ENCODE data around the gene UBN1.

DNA sequence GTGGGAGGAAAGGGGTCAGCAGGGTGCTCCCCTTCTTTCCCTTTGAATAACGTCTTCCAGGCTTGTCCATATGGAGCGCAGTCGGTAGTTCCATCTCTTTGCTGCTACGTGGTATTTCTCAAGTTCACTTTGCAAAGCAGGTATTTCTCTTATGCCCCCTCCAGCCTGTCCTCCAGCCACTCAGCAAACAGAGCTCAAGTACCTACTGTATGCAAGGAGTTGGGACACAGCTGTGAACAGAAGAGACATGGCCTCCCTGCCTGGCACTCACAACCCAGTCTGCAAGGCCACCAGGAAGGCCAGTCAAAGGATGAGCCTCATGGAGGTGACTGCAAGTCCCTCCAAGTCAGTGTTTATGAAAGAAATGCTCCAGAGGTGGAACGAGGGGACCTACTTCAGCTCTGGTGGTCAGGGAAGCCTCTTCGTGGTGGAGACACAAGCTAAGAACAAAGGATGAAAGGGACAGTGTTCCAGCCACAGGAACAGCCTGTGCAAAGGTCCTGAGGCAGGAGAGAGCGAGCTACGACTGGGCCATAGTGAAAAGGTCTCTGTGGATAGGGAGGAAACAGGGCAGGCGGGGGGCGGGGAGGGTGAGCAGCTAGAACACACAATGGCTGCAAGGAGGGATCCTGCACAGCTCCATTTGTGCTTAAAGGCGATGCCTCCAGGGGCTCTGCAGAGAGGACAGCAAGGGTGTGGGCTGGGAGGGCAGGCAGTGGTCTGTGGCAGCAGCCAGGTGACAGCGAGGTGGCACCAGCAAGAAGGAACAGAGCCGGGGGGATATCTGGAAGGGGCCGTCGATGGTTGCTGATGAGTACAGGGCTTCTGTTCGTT, 57.0 kb downstream of the UBN1 start:
- TF ChIP-seq, protein P1, sequence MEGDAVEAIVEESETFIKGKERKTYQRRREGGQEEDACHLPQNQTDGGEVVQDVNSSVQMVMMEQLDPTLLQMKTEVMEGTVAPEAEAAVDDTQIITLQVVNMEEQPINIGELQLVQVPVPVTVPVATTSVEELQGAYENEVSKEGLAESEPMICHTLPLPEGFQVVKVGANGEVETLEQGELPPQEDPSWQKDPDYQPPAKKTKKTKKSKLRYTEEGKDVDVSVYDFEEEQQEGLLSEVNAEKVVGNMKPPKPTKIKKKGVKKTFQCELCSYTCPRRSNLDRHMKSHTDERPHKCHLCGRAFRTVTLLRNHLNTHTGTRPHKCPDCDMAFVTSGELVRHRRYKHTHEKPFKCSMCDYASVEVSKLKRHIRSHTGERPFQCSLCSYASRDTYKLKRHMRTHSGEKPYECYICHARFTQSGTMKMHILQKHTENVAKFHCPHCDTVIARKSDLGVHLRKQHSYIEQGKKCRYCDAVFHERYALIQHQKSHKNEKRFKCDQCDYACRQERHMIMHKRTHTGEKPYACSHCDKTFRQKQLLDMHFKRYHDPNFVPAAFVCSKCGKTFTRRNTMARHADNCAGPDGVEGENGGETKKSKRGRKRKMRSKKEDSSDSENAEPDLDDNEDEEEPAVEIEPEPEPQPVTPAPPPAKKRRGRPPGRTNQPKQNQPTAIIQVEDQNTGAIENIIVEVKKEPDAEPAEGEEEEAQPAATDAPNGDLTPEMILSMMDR (IDR thresholded peaks at IDR 0.05), result no peak
- TF ChIP-seq SIN3A (IDR thresholded peaks at IDR 0.05; ENCODE audit: borderline replicate concordance, insufficient read depth, low read depth, low read length) (no peak), POLR2AphosphoS5 (IDR thresholded peaks at IDR 0.05; ENCODE audit: low read depth, low read length) (no peak), TCF7L2 (IDR thresholded peaks at IDR 0.05; ENCODE audit: low read depth, low read length) (no peak)
- TF ChIP-seq, protein P2, sequence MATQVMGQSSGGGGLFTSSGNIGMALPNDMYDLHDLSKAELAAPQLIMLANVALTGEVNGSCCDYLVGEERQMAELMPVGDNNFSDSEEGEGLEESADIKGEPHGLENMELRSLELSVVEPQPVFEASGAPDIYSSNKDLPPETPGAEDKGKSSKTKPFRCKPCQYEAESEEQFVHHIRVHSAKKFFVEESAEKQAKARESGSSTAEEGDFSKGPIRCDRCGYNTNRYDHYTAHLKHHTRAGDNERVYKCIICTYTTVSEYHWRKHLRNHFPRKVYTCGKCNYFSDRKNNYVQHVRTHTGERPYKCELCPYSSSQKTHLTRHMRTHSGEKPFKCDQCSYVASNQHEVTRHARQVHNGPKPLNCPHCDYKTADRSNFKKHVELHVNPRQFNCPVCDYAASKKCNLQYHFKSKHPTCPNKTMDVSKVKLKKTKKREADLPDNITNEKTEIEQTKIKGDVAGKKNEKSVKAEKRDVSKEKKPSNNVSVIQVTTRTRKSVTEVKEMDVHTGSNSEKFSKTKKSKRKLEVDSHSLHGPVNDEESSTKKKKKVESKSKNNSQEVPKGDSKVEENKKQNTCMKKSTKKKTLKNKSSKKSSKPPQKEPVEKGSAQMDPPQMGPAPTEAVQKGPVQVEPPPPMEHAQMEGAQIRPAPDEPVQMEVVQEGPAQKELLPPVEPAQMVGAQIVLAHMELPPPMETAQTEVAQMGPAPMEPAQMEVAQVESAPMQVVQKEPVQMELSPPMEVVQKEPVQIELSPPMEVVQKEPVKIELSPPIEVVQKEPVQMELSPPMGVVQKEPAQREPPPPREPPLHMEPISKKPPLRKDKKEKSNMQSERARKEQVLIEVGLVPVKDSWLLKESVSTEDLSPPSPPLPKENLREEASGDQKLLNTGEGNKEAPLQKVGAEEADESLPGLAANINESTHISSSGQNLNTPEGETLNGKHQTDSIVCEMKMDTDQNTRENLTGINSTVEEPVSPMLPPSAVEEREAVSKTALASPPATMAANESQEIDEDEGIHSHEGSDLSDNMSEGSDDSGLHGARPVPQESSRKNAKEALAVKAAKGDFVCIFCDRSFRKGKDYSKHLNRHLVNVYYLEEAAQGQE (IDR thresholded peaks at IDR 0.05; ENCODE audit: insufficient read depth in 1 of 2, low read depth in 2 of 2, low read length in 1 of 2), result no peak
